ENCODE data around the gene GRK4.
"Not testable (repeated sequence)": the region's sequence is repeated elsewhere in the genome, so short reads cannot be mapped to it uniquely, and the experiment has no call there.

The GRK4 gene

DNA sequence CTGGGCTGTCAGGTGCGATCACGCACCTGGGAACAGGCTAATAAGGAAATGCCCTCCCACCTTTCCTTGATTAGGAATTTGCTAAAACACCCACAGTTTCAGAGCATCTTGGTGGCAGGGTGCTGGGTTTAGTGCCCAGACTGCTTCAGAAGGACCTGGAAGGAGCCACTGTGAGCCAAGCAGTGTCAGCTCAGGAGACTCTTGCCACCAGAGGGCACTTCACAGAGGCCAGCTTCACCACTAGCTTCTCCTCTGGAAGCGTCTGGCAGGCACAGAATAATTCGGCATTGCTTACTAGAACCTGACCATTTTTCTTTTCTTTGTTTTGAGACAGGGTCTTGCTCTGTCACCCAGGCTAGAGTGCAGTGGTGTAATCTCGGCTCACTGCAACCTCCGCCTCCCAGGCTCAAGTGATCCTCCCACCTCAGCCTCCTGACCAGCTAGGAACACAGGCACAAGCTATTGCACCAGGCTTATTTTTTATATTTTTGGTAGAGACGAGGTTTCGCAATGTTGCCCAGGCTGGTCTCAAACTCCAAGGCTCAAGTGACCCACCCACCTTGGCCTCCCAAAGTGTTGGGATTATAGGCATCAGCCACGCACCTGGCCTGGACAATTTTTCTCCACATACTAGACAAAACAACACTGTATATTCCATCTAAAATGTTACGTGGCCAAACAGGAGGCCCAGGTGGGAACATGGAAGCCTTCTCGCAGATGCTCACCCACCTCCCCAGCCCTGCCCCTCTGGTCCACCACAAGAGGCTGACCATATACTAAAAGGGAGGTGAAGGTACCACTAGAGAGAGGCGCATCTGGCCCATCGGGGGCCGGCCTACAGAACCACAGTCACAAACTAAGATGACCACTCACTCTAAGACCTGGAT lies 14.2 kb upstream of the GRK4 start:
- H3K4me3 ChIP-seq (ENCODE audit: low read length) = no peak overlapping the region
- TF ChIP-seq, protein P1, sequence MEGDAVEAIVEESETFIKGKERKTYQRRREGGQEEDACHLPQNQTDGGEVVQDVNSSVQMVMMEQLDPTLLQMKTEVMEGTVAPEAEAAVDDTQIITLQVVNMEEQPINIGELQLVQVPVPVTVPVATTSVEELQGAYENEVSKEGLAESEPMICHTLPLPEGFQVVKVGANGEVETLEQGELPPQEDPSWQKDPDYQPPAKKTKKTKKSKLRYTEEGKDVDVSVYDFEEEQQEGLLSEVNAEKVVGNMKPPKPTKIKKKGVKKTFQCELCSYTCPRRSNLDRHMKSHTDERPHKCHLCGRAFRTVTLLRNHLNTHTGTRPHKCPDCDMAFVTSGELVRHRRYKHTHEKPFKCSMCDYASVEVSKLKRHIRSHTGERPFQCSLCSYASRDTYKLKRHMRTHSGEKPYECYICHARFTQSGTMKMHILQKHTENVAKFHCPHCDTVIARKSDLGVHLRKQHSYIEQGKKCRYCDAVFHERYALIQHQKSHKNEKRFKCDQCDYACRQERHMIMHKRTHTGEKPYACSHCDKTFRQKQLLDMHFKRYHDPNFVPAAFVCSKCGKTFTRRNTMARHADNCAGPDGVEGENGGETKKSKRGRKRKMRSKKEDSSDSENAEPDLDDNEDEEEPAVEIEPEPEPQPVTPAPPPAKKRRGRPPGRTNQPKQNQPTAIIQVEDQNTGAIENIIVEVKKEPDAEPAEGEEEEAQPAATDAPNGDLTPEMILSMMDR (IDR thresholded peaks at IDR 0.05; ENCODE audit: insufficient read depth, low read depth, low read length, missing control alignments) = peak; percentile 75
- peak; percentile 63 for DNase-seq (ENCODE audit: low read depth)

DNA sequence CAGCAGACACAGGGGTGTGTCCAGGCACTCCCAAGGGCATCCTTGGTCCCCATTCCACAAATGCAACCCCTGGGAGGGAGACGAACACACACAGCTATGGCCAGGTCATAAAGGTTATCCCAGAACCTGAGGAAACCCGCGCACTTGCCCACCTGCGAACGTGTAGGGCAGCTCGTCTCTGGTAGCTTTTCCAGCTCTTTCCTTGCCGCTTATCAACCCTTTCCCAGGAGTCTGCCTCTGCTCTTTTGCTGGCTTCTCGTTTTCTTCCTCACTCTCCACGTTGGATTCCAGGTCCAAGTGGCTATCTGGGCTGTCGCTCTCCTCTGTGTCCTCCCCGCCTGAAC lies 13.6 kb upstream of the GRK4 start:
- TF ChIP-seq, protein P1 (IDR thresholded peaks at IDR 0.05; ENCODE audit: insufficient read depth, low read depth, low read length, missing control alignments) = no peak
- H3K4me3 ChIP-seq (ENCODE audit: low read length) = no peak overlapping the region
- DNase-seq (ENCODE audit: low read depth) = no peak

DNA sequence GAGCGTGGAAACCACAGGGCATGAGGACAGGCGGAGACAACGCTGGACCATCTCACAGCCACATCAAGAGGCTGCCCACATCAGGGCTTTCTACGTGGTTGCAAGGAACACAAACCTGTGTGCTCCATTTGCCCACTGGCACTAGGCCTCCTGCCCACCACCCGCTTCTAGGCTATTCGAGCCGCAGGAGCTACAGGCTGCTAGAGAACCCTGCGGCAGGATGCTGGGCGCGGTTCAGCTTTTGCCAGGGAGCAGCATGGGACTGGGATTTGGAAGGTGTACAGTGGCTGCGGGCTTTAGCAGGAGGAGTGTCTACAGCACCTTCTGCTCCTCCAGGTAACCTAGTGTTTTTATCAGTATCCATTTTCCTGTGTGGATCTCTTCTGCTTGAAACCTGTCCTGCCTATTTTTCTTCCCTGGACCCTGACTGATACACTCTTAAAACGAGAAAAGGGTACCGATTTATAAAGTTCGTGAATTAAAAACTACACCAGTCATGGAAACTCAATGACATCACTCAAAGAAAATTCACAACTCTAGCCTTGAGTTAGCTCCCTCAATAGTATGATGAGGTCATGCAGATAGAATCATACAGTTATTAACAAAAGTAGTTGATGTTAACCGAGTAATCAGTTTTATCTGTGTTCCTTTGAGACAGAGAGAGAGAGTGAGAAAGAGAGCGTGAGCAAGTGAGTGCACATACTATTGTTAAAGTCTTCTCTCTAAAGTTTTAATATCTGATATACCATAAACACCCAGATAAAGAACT lies 13.0 kb upstream of the GRK4 start:
- TF ChIP-seq, protein P1 (IDR thresholded peaks at IDR 0.05; ENCODE audit: insufficient read depth, low read depth, low read length, missing control alignments) = no peak
- no peak overlapping the region for H3K4me3 ChIP-seq (ENCODE audit: low read length)
- no peak for DNase-seq (ENCODE audit: low read depth)

DNA sequence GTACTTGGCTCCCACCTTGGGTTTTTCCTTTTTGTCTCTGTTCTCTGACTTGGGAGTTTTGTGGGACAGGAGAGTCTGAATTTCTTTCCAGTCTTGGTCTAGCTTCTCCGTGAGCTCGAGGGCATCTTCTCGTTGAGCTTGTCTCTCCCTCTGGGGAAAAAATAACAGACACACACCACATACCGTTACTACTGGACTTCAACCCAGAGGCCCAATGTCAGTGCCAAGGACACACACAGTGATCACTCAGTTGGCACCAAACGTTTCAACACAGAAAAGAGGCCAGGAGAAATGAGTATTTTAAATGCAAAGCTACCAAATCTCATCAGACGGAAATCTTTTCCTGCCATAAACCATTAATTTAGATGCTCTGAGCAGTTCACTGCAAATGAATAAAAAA lies 9.9 kb upstream of the GRK4 start:
- H3K4me3 ChIP-seq (ENCODE audit: low read length) = no peak overlapping the region
- TF ChIP-seq, protein P1 (IDR thresholded peaks at IDR 0.05; ENCODE audit: insufficient read depth, low read depth, low read length, missing control alignments) = no peak
- DNase-seq (ENCODE audit: low read depth) = no peak

DNA sequence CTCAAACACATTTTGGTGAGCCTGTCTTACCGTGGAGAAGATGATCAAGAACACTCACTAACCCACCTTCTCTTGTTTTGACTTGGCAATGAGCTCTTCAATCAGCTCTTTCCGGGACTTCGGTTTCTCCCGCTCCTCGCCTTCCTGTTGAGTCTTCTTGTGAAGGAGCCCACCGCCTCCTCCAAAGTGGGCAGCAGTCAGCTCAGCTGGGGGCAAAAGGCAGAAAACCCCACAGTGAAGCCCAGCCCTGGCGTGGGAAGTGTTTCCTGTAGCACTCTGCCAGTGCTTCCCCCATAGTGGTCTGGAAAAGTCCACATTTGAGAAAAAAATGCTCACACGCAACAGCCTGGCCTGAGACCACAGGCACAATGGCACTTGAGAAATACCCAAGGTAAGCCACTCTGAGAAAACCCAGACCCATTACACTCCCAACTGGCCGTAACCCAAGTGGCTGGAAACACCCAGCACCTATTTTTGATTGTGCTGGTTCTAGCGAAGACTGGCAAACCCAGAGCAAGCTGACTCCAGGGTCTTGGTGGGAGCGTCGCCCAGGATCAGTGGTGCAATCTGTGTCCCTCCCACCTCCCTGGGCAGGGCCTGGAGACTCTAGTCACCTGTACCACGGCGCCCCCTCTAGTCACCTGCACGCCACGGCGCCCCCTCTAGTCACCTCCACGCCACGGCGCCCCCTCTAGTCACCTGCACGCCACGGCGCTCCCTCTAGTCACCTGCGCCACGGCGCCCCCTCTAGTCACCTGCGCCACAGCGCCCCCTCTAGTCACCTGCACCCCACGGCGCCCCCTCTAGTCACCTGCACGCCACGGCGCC lies 8.8 kb upstream of the GRK4 start:
- TF ChIP-seq, protein P1 (IDR thresholded peaks at IDR 0.05; ENCODE audit: insufficient read depth, low read depth, low read length, missing control alignments) = no peak
- no peak for DNase-seq (ENCODE audit: low read depth)
- no peak overlapping the region for H3K4me3 ChIP-seq (ENCODE audit: low read length)

DNA sequence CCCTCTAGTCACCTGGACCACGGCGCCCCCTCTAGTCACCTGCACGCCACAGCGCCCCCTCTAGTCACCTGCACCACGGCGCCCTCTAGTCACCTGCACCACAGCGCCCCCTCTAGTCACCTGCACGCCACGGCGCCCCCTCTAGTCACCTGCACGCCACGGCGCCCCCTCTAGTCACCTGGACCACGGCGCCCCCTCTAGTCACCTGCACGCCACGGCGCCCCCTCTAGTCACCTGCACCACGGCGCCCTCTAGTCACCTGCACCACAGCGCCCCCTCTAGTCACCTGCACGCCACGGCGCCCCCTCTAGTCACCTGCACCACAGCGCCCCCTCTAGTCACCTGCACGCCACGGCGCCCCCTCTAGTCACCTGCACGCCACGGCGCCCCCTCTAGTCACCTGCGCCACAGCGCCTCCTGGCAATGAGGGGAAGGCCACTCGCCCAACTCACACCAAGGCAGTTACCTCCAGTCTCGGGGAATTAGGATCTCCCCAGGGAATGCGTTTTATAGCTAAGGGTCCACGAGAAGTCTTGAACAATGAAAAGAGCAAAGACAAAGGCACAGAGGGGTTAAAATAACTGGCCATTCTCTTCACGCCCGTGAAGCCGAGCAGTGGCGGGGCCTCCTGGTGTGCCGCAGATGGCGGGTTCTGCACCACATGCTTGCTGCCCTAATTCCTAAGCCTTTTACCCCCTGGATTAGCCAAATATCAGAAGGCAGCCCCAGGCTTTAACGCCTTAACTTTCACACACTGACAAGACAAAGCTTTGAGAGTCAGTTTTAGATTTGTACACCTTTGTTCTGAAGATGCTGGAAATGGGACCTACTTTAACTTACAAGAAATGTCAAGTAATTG lies 8.0 kb upstream of the GRK4 start:
- not testable (repeated sequence) for DNase-seq (ENCODE audit: low read depth); H3K4me3 ChIP-seq (ENCODE audit: low read length)
